Epithelial cell of proximal tubule (primary cell): Measurements from ENCODE around the gene C10orf90. TPM values are rescaled to one million over a fixed set of nuclear protein-coding genes. Genes with fewer than 3 reads are reported as not detected.

ENCODE experiments used
- DNase-seq: peaks from one replicate; pipeline ENCODE4 v3.0.0-alpha.2; 2011; ENCODE audit warnings: low read depth
- H3K4me3 ChIP-seq: 2 replicates; pipeline ENCODE4 v1.5.1; 2011; ENCODE audit warnings: low read depth, mild to moderate bottlenecking, low read length
- CTCF ChIP-seq: conservative IDR thresholded peaks from 2 replicates; pipeline ENCODE4 v1.5.1; 2012; ENCODE audit warnings: low read depth, mild to moderate bottlenecking, low read length
- total RNA-seq: library from RNA; depleted of rRNA; stranded (reverse); fragments of >200 nt; gene quantifications from 2 replicates; pipeline ENCODE4 v1.2.3, GENCODE V29; 2015

C10orf90 gene
- total RNA-seq, 1 donor from 2014 or later, result not detected

DNA sequence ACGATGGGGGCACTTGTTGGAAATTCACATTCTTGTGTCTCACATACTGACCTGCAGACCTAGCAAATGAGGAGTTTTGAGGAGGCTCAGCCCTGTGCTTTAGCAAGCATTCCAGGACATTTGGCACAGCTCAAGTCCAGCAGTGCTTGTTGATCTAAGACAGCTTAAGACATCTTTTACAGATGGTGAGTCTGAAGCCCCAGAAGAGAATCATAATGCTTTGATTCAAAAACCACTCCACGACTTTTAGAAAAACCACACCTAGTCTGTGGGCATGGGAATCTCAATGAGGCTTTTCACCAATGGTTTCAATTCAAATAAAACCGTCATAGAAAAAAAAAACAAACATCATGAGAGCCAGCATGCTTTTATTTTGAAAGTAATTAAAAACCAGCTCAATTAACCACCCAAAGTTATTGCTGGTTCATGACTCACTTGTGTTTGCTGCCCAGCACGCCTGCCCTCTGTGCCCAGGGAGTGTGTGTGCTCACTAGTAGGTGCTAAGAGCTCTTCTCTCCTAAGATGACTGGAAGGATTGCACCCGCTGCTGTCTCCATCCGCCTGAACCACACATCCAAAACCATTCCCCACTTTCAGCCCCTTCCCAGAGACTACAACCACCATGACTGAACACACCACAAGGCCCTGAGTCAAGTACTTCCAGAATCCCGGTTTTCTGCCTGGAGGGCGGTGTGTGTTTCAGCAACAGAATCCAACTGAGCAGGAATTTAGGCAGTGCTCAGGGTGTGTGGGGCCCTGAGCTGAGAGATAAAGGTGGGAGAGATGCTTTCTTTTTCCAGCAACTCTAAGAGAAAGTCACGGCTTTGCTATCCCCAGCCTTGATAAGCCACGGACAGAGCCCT, 152.0 kb downstream of the C10orf90 start:
- H3K4me3 ChIP-seq, result no peak overlapping the region
- TF ChIP-seq CTCF, result no peak
- no peak for DNase-seq

DNA sequence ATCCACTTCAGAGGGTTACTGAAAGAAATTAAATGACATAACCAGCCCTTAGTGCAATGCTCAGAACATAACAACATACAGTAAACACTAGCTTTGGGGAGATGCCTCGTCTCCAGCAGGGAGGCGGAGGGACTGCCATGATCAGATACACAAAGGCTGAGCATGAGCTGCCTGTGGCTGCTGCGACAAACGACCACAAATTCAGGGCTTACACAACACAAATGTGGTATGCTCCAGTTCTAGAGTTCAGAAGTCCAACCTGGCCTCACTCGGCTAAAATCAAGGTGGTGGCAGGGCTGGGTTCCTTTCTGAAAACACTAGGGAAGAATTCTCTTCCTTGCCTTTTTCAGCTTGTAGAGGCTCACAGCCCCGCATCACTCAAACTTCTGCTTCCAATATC, 154.0 kb downstream of the C10orf90 start:
- TF ChIP-seq CTCF, result no peak
- no peak overlapping the region for H3K4me3 ChIP-seq
- DNase-seq, result no peak

- H3K4me3 ChIP-seq, result no peak overlapping the region
- no peak for DNase-seq
- no peak for TF ChIP-seq CTCF
These were observed 158.5 kb downstream of the C10orf90 start for GRCh38 chr10:126511917-126512479.

DNA sequence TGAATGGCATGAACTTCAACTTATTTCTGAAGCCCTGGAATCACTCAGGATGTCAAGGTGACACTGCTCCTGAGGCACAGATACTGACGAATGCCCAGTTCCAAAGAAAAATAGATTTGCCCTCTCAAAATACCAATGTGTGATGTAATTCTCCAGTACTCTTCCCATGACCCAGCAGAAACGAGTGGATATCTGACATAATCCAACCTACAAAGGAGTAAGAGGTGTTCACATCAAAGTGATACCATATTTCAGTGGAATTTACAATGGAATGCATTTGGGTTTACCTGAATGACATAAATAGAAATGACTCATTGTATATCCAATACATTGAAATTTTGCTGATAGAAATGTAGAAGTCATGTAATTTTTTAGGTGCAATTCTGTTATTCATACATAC, 161.3 kb downstream of the C10orf90 start:
- no peak overlapping the region for H3K4me3 ChIP-seq
- no peak for TF ChIP-seq CTCF
- DNase-seq, result no peak

- no peak overlapping the region for H3K4me3 ChIP-seq
- no peak for DNase-seq
- no peak for TF ChIP-seq CTCF
These were observed 161.9 kb downstream of the C10orf90 start for GRCh38 chr10:126508535-126509040.

DNA sequence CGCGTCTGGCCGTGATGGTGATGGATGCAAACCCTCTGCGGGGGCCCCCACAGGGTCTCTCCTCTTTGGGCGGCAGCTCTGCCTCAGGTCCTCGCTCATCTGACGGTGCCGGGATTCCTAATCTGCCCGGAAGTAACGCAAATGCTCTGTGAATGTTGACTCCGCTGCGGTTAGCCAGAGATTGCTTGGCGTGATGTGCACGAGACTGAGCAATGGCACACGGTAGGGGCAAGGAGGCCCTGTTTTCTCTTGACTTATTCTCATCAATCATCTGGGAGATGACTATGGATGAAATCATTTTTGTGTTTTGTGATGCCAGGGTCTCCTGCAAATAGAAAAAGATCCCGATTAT, 165.8 kb downstream of the C10orf90 start:
- no peak for TF ChIP-seq CTCF
- no peak for DNase-seq
- no peak overlapping the region for H3K4me3 ChIP-seq
